HG03378 (cell line): ENCODE data around the gene TNRC6A.
"Not testable (repeated sequence)": the region's sequence is repeated elsewhere in the genome, so short reads cannot be mapped to it uniquely, and the experiment has no call there.

Source experiments
- ATAC-seq: cut with Tn5 transposase; IDR thresholded peaks from one replicate; pipeline ENCODE4 v1.9.1; 2021; ENCODE audit warnings: mild to moderate bottlenecking, moderate library complexity; ENCODE audit not compliant: unreplicated experiment

The TNRC6A gene

GRCh38 chr16:24810951-24811843 is 81.7 kb downstream of the TNRC6A start:
- ATAC-seq = no peak

- ATAC-seq = not testable (repeated sequence)
Measured at GRCh38 chr16:24812813-24813212, 83.4 kb downstream of the TNRC6A start.

DNA sequence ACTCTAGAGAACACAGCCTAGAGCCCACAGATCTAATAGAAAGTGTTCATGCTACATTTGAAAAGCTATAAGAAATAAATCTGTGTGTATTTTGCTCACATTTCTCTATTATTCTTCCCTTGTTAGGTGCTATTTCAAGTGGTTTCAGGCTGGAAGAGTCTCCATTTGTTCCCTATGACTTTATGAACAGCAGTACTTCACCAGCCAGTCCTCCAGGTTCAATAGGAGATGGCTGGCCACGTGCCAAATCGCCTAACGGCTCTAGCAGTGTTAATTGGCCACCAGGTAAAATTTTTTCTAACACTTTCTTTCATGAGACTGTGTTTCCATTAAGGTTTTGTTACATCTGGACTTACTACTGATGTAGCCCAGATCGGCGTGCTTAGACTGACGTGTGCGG is 85.6 kb downstream of the TNRC6A start:
- ATAC-seq = no peak

DNA sequence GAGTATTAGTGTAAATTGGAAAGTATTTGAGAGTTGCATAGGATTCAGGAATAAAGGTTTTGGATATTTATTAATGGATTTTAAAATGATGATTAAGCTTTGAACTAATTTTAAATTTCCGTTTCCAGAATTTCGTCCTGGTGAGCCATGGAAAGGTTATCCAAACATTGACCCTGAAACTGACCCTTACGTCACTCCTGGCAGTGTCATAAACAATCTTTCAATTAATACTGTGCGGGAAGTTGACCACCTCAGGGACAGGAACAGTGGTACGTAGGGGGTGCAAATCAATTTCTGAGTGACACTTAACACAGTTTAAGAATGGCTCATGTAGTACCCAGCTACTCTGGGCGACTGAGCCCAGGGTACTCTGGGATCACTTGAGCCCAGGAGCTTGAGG is 87.2 kb downstream of the TNRC6A start:
- no peak for ATAC-seq

- no peak for ATAC-seq
Measured at GRCh38 chr16:24819462-24820040, 90.1 kb downstream of the TNRC6A start.

DNA sequence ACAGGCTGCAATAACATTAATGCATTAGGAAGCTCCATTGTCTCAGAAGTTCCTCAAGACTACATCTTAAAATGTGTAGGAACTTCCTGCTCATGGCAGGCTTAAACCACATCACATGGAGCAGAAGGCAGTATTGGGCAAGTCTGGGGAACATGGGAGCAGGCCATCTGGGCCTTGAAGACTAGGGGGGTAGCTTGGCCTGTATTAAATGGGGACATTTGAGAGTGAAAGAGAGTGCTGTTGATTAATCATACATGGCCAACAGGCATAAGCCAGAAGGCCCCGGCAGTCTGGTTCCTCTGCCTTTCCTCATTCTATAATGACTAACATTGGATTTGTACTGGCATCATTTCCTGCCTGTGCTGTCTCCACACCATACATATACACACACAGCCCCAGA is 91.1 kb downstream of the TNRC6A start:
- no peak for ATAC-seq

DNA sequence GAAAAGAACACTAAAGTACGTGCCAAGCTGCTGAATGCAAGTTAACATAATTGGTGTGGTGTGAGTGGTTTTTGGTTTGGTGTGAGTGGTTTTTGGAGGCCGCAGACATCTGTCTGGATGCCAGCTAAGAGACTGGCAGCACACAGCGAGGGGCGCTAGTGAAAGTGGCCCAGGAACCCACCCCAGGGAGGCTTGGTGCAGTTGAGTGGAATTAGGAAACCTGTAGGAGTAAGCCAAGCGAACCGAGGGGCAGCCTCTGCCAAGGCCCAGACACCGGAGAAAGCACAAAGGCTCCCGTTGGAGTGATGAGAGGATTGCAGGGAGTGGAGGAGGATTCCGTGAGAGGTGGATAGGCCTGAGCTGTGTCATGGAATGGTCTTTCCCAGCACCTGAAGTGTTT is 91.7 kb downstream of the TNRC6A start:
- ATAC-seq = no peak

- no peak for ATAC-seq
Measured at GRCh38 chr16:24822542-24822941, 93.1 kb downstream of the TNRC6A start.

- no peak for ATAC-seq
Measured at GRCh38 chr16:24822974-24823373, 93.5 kb downstream of the TNRC6A start.

DNA sequence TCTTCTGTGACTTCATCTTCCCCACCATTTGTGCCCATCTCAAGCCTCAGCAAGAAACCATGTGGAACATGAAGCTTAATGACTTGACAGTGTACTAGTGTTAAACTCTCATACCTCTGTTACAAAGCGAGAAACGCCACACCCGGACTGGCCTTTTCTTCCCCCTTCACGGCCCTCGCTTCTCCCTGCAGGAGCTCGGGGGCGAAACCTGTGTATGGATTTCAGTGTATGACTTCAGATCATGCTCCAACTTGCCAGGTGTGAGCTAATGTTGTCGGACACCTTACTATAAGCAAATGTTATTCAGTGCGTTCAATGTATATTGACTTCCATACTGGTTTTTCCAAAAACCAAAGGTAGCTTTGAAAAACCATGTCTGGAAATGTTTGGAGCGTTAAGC is 96.2 kb downstream of the TNRC6A start:
- ATAC-seq = no peak

GRCh38 chr16:24826096-24826690 is 96.7 kb downstream of the TNRC6A start:
- ATAC-seq = no peak

DNA sequence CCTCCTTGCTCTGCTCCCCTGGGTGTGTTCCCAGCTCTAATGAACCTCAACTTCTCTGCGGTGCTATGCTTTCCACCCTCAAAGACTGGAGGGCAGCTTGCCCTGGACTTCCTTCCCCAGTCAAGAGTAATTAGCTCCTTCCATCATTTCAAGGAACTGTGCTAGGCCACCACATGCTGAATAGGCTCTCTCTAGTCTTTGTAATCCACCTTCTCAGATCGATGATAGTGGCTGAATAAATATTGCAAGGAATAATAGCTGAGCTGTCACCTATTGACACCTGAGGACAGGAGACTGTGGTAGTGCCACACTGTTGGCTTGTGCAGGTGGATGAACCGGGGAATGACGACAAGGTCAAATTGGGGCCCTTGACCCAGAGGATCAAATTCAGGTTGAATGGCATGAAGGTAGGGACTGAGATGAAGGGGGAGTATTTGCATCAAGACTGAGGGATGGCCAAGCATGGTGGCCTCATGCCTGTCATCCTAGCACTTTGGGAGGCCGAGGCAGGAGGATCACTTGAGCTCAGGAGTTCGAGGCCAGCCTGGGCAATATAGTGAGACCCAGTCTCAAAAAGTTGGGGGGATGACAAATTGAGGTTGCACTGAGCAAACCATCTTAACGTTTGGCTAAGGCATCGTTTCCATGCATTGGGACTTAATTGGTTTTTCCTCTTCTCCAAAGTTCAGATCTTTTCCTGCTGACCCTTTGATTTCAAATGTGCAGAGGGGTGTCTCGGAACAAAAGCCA is 97.5 kb downstream of the TNRC6A start:
- no peak for ATAC-seq

GRCh38 chr16:24829153-24829552 is 99.7 kb downstream of the TNRC6A start:
- no peak for ATAC-seq

GRCh38 chr16:24833352-24833751 is 103.9 kb downstream of the TNRC6A start:
- no peak for ATAC-seq

DNA sequence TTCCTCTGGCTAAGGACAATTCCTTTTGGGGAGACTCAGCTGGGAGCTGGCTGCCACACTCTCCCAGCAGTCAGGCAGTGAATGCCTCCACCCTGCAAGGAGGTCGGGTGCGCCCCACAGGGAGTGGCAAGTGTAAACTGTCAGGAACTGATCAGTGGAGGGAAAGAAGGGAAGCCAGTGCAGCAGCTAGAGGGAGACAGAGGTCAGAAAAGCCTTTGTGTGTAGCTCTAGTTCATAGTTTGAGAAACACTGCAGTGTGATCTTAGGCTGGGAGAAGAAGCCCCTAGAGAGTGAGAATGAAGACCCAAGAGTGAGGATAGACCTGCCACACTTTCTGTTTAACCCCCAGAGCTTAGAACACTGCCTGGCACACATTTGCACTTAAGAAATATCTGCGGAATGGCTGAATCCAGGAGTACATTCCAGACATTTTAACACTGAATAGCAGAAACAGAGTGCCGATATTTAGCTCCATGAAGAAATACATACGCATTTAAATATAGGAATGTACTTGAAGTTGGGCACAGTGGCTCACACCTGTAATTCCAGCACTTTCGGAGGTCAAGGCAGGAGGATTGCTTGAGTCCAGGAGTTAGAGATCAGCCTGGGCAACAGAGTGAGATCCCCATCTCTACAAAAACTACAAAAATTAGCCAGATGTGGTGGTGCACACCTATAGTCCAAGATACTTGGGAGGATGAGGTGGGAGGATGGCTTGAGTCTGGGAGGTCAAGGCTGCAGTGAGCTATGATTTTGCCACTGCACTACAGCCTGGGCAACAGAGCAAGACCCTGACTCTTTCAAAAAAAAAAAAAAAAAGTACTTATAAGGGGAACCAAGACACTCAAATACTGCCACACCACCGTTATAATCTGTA is 105.2 kb downstream of the TNRC6A start:
- ATAC-seq = no peak

- no peak for ATAC-seq
Measured at GRCh38 chr16:24836836-24837235, 107.4 kb downstream of the TNRC6A start.

- no peak for ATAC-seq
Measured at GRCh38 chr16:24837969-24838368, 108.5 kb downstream of the TNRC6A start.

DNA sequence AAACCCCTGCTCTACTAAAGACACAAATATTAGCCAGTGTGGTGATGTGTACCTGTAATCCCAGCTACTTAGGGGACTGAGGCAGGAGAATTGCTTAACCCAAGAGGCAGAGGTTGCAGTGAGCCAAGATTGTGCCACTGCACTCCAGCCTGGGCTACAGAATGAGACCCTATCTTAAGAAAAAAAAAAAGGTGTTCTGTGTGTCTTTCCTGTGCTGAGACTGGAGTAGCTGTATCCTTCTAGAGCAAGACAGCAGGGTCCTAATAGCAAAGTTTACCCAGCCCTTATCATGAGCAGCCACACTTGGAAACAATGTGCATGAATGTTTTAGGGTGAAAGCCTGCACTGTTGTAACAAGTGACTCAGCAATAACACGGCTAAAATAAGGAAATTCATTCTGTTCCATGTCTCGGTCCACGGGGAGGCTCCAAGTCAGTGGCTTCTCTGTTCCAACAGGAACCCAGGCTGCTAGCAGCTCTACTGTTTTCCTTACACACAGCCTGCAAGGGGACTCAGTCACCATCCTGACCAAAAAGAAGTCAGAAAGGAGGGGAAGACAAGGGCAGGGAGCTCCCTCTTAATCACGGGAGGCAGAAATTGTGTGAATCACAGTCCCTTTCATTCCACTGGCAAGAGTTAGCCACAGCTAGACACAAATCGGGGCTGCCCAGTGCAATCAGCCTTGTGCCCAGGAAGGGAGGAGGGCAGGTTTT is 109.3 kb downstream of the TNRC6A start:
- ATAC-seq = no peak

DNA sequence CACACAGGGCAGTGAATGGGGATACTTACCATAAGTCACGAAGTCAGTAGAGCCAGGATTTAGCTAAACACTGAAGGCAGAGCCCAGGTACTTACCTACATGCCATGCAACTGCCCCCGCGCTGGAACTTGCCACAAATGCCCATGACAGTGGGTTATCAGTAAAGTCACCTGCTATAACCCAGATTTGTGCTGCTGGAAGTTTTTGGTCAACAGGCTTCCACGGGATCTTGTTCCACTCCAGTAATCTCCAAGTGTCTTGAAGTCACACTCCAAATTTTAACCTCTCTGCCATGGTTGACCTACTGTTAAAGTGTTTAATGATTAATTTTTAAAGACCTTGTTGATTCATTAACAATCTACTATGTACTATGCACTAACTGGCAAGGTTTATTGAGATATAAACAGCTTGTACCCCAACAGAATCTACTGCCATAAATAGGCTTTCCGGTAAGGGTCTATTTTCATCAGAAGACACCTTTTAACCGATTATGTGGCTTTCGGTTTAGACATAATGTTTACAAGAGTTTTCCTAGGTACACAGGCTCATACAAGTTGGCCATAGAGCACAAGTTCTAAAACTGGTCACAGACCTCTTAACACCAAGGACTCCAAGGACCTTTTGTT is 110.0 kb downstream of the TNRC6A start:
- ATAC-seq = no peak
